DMS153 (cell line): ENCODE measurements around the gene DRAM1.
"Not testable (repeated sequence)": the region's sequence is repeated elsewhere in the genome, so short reads cannot be mapped to it uniquely, and the experiment has no call there.

Source experiments
- DNase-seq: peaks from one replicate; lab custom pipeline; 2025; lab: John Stamatoyannopoulos, UW

DRAM1 gene

DNA sequence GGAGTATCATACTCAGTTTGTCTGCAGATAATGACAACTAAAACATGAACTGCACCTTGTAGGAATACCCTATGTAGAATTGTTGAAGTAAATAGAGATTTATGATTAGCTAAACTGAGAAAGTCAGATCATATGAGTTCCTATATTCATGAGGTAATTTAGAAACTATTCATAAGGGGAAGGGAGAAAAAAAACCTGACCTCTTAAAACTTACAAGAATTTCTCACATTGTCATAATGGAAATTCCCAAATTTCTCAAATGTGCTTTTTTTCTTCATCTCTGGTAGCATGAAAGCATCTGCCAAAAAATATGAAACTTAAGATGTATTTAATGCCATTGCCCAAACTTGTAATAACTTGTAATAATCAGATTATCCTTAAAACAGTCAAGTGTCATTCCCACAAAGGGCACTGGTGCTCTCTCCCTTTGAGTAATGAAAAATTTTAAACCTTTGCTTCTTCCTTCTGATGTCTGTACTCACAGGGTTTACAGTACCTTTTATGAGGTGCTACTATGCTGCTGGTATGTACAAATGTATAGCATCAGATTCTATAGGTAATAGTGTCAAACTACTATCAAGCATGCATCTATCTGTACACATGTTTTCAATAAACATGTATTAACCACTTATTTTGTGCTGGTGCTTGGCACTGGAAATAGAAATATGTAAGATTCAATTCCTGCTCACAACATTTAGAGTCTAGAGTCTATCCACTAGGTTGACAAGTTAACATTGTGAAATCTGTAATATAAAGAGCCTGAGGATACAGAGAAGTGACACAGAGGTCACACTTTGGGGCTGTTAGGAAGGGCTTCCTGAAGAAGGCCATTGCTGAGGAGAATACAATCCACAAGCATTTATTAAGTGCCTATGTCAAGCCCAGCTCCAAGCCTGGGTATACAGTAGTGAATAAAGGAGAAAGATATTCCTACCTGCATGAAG is 17.4 kb upstream of the DRAM1 start:
- no peak for DNase-seq

DNA sequence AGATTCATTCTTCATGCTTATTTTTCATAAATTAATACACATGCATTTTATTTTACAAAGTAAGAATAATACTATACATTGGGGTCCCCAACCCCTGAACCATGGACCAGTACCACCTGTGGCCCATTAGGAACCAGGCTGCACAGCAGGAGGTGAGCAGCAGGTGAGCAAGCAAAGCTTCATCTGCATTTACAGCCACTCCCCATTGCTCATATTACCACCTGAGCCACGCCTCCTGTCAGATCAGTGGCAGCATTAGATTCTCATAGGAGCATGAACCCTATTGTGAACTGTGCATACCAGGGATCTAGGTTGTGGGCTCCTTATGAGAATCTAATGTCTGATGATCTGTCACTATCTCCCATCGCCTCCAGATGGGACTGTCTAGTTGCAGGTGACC is 15.7 kb upstream of the DRAM1 start:
- DNase-seq = not testable (repeated sequence)

DNA sequence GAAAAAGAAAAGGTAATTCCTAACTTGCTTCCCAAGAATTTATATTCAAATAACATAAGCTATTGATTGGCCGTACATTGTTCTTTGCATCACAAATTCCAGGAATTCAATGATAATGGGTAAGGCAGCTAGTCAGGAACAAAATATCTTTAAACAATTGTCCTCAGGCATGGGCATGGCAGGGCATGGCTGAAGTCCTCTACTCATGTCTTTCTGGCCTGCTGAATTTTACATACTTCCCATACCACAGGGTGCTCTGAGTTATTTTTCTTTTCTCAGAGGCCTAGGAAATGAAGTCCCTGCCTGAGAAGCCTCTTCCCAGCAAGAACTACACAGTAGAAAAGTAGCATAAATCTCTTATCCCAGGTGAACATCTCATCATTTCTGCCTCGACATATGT is 15.1 kb upstream of the DRAM1 start:
- DNase-seq = no peak

DNA sequence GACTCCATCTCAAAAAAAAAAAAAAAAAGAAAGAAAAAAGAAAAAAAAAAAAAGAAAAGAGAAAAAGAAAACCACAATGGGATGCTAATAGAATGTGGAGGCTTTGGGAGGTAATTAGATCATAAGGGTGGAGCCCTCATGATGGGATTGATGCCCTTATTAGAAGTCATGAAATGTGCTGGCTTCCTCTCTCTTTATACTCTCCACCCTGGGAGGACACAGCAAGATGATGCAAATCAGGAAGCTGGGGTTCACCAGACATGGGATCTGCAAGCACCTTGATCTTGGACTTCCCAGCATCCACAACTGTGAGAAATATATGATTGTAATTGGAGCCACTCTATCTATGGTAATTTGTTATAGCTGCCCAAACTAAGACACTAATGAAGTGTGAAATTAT is 13.4 kb upstream of the DRAM1 start:
- DNase-seq = no peak

DNA sequence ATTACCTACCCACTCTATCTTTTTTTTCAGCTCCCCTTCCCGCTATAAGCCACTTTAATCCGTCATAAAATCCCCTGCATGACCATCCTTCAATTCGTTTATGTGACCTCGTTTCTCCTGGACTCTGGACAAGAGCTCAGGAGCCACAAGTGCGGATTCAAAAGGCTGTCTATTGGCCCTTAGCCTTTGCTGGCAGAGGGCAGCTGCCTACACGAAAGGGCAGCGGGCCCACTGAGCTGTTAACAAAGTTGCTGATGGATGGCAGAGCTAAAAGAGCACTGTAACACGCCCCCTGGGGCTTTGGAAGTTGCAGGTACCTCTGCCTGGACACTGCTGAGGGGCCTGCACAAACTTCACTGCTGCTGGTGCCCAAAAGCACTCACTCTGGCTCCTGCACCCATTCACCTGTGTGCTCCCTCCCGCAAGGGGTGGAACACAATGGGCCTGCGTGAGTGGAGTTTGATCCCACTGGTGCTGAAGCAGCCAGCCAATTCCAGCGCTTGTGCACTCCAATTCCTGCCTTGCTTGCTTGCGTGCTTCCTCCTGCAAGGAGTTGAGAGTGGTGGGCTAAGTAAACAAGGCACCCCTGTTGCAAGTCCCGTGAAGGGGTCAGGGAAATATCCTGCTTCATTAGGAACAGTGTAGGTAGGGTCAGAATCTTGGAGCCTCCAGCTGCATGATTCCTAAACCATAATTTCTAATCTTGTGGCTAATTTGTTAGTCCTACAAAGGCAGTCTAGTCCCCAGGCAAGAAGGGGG is 10.6 kb upstream of the DRAM1 start:
- DNase-seq = no peak

DNA sequence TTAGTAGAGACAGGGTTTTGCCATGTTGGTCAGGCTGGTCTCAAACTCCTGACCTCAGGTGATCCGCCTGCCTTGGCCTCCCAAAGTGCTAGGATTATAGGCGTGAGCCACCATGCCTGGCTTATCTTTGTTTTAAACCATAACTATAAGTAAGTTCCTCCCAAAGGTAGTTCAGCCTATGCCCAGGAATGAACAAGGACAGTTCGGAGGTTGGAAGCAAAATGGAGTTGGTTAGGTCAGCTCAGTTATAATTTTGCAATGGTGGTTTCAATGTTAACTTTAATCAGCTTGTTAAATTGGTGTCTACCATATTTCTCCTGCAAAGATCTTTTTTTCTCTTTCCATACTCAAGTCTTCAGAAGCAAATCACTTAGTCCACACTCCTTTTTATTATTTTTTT is 9.8 kb upstream of the DRAM1 start:
- not testable (repeated sequence) for DNase-seq

DNA sequence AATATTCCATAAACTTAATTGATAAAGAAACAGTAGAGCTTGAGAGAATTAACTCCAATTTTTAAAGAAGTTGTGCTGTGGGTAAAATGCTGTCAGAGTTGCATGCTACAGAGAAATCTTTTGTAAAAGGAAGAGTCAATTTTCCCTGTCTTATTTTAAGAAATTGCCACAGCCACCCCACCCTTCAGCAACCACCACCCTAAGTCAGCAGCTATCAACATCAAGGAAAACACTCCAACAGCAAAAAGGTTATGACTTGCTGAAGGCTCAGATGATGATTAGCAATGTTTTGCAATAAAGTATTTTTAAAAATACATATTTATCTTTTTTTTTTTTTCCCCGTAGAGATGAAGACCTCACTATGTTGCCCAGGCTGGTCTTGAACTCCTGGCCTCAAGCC is 6.5 kb upstream of the DRAM1 start:
- DNase-seq = no peak

DNA sequence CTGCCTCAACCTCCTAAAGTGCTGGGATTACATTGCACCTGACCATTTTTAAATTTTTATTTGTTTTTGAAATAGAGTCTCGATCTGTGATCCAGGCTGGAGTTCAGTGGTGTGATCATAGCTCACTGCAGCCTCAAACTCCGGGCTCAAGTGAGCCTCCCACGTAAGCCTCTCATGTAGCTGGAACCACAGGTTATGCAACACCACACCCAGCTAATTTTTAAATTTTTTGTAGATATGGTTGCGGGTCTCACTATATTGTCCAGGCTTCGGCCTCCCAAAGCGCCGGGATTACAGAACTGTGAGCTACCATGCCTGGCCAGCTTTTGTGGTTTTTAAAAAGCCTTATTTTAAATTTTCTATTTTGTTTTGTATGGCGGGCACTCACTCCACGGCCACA is 2.2 kb upstream of the DRAM1 start:
- DNase-seq = no peak

DNA sequence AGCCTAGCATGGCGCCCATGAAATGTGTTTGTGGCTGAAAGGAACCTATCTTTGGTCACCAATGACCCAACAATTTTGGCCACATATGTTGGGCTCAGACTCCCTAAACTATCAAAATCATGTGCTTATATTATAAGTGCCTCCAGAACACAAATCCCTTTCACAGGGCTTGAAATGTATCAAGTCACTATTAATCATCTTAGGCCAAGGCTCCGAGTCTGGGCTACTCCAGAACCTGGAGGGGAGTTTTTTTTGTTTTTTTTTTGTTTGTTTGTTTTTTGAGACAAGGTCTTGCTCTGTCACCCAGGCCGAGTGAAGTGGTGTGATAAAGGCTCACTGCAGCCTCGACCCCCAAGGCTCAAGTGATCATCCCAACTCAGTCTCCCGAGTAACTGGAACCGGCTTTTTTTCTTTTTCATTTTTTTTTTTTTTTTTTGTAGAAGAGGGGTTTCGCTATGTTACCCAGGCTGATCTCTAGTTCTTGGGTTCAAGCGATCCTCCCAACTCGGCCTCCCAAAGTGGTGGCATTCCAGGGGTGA is 989 bp upstream of the DRAM1 start:
- DNase-seq = no peak

DNA sequence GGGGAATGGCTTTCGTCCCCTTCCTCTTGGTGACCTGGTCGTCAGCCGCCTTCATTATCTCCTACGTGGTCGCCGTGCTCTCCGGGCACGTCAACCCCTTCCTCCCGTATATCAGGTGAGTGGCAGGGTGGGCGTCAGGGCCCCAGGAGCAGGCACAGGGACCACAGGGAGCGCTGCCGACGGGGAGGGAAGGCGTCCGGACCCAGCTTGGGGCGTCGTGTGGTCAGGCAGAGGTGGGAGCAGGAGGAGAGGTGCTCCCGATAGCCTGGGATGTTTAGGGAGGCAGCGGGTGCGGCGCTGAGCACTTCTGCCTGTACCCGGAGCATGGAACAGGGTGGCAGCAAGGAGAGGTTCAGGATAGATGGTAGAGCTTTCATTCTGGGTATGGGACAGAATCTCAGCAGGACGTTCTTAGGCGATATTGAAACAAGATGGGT is 444 bp downstream of the DRAM1 start:
- no peak for DNase-seq

DNA sequence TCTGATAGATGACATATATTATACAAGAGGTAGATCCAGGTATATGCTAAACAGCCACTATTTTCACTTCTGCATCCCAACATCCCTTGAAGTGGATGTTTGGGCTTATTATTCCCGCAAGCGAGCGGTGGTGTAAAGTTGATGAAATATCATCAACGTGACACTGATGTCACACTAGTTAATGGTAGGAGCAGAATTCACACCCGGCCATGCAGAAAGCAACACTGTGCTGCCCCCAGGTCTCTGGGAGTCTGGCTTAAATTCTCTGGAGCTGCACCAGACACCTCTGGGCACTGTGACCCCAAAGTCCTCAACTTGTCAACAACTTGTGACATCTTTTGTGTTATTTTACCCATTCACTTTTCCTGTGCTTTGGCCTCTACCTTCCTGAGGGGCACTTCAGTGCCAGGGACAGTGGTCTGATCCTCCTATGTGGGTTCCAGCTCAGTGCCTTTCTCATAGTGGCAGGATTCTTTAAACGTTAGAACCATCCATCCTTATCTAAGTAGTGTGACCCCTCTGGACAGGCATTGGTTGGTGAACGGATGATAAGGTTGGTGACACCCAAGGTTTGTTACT is 952 bp downstream of the DRAM1 start:
- no peak for DNase-seq

DNA sequence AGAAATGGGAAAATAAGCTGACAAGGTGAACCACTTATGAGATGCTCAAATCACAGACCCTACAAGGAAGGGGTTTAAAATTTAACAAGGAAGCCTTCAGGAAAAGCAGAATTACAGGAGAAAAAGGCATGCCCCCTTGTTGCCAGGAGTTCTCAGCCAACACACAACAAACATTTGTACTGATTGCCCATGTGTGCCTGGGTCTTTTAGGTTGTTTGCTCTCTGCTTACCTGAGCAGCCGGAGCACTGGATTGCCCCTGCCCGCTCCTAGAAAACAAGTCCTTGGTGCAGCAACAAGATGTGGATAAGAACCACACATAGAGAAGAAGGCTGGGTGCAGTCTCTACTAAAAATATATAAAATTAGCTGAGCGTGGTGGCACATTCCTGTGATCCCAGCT is 3.4 kb downstream of the DRAM1 start:
- no peak for DNase-seq

DNA sequence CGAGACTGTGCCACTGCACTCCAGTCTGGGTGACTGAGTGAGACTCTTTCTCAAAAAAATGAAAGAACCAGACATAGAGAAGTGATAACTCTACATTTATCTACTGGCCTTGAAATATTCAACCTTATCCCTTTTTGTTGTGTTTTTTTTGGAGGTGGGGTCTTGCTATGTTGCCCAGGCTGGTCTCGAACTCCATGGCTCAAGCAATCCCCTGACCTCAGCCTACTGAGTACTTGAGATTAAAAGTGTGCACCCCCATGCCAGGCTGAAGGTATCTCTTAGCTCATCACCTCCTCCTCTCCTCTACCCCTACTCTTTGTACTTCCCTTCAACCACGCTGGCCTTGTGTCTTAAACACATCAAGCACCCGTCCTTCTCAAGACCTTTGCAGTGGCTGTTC is 3.8 kb downstream of the DRAM1 start:
- no peak for DNase-seq

DNA sequence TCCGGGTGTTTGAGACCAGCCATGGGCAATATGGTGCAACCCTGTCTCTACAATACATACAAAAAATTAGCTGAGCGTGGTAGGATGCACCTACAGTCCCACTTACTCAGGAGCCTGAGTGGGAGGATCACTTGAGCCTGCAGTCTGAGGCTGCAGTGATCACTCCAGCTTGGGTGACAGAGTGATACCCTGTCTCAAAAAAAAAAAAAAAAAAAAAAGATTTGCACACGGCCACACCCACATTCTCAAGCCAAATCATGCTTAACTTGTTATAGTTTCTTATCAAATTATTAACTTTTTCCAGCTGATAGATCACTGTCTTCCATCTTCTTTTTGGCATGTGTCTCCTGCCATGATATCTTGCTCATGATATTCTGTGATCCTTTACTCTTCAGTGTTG is 6.8 kb downstream of the DRAM1 start:
- DNase-seq = no peak

DNA sequence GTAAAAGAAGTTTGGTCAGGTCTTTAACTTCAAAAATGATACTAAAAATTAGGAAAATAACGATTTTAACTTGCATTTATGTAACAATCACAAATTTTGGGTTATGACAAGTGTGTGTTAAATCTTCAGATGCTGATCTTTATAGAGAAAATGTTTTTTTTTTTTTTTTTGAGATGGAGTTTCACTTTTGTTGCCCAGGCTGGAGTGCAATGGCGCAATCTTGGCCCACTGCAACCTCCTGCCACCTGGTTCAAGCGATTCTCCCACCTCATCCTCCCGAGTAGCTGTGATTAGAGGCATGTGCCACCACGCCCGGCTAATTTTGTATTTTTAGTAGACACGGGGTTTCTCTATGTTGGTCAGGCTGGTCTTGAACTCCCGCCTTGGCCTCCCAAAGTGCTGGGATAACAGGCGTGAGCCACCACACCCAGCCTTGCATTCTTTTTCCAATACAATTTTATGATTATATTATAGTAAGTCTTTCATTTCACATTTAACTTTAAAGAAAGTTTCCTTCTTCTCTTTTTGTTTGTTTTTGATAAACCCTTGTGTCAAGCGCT is 7.5 kb downstream of the DRAM1 start:
- not testable (repeated sequence) for DNase-seq

DNA sequence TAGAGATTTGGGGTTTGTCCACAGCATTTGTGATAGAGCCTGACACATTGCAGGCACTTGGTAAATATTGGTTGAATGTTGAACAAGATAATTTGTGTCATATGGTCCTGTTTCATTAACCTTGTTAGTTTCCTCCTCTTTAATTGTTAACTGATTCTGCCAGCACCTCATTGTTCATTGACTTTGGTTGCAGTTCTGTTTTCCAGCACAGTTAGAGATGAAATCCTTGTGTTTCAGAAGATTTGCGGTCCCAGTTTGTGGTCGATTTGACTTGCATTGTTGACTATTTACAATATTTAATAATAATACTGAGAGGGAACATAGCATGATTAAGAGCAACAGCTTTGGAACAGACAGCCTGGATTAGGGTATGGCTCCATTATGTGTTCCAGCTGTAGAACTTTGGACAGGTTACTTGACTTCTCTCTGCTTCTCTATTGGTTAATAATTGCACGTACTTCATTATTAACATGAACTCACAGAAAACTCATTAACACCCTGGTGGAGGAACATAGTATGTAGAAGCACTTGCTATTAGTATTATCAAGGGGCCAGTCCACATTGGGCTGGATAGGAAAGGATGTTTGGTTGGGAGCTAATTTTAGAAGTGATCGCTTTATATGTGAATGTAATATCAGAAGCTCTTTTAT is 8.7 kb downstream of the DRAM1 start:
- DNase-seq = no peak

DNA sequence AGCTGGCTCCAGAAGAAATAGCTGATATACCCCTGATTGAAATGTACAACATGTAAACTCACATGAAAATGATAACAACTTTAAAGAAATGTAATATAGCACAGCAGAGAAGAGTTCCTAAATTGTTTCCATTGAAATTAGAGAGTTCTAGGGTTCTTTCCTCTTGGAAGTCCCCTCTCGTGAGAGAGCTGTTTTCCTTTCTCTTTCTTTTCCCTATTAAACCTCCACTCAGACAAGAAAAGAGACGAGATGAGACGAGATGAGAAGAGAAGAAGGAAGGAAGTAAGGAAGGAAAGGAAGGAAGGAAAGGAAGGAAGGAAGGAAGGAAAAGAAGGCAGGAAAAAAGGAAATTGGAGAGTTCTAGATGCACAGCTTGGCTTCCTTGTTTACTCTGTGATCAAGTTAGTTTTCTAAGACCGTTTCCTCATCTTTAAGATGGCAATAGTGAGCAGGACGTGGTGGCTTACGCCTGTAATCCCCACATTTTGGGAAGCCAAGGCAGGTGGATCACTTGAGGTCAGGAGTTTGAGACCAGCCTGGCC is 11.9 kb downstream of the DRAM1 start:
- DNase-seq = no peak

DNA sequence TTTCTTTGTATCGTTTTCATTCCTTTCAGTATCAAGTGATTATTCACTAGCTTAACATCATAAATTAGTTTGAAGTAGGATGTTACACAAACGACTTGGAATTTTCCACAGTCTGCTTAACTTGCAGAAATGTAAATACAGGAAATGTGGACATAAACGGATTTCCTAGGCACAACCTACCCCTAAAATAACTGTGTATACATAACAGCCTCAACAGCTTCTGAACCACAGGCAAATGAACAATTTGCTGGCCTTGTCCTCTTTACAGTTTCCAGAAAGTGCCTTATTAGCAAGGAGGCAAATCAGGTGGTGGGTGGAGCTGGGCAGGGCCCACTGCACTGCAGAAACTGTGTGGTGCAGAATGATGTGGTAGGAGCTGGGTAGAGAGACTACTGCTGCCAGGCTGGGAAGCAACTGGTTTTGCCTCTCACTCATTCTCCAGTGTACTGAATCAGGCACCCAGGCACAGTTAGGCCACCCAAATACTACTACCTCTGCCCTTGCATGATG is 14.1 kb downstream of the DRAM1 start:
- peak; percentile 2 for DNase-seq

DNA sequence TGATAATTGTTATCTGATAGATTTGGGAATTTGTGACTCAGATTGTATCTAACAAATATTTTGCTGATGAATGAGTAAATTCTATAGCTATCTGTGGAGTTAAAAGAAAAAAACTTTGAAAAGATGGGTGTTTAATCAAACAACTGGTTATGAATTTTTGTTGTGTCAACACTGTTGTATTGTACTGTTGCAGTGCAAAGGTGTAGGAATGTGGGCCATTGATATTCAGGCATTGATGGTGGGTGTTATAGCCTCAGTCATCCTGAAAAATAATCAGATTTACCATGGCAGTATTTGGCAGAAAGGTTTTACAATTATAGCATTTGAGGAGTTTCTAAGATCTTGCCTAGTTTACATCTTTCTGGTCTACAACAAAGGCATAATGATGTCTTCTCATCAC is 15.4 kb downstream of the DRAM1 start:
- no peak for DNase-seq

DNA sequence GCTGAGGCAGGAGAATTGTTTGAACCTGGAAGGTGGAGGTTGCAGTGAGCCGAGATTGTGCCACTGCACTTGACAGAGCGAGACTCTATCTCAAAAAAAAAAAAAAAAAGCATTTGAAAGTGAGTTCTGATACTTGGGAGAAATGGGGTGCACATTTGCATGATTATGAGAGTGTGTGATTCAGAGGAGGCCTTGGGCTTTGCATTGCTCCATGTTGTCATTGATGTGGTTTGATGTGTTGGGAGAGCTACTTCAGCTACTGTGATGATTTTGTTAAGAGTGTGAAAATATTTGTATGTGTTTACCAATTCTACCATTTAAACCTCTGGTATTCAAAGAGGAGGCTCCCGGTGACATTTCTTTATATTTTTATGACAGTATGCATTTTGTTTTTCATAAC is 24.4 kb downstream of the DRAM1 start:
- DNase-seq = no peak

DNA sequence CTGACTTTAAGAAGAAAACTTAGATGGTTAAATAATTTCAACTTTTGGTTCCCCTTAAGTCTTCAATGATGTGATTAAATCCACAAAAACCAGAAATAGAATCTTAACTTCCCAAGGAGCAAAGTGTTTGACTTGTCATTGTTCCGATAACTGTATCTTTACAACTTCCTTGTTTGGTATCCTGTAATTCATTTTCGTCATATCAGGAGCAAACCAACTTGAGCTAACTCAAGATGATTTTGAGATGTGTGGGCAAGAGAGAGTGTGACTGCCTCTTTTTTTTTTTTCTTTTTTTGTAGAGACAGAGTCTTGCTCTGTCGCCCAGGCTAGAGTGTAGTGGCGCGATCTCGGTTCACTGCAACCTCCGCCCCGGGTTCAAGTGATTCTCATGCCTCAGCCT is 25.3 kb downstream of the DRAM1 start:
- no peak for DNase-seq
